Lower leg skin (tissue), 3 donors: ENCODE results near the gene RAPGEF3.

Experiments used
- CTCF ChIP-seq, 3 donors: fragments of 450-650 bp; IDR thresholded peaks; one replicate each; pipeline ENCODE4 v1.5.1; 2016; ENCODE audit warnings: antibody characterized with exemption in 3 of 3, mild to moderate bottlenecking in 3 of 3, moderate library complexity in 2 of 3
- POLR2A ChIP-seq, 2 donors: fragments of 450-650 bp; IDR thresholded peaks; one replicate each; pipeline ENCODE4 v1.6.1; 2016 to 2017; ENCODE audit warnings: antibody characterized with exemption in 2 of 2, mild to moderate bottlenecking in 1 of 2, moderate library complexity in 1 of 2

GRCh38 chr12:47710278-47710677 lies 48.4 kb downstream of the RAPGEF3 start:
- TF ChIP-seq CTCF (IDR thresholded peaks at IDR 0.05), result no peak
- TF ChIP-seq POLR2A (IDR thresholded peaks at IDR 0.05), result no peak
